Effector memory CD4-positive, alpha-beta T cell (primary cell): ENCODE results near the gene HEG1.

Experiments
- DNase-seq, 3 donors: peaks; one replicate each; pipeline ENCODE4 v3.0.0-alpha.2; 2020
- H3K27ac ChIP-seq: 2 replicates; pipeline ENCODE4 v1.7.0; 2013; ENCODE audit warnings: mild to moderate bottlenecking, low read length, moderate library complexity; ENCODE audit not compliant: insufficient read depth, poor library complexity, severe bottlenecking
- H3K27me3 ChIP-seq: replicated peaks from 2 replicates; pipeline ENCODE4 v1.7.0; 2013; ENCODE audit warnings: mild to moderate bottlenecking, low read length; ENCODE audit not compliant: insufficient read depth, control insufficient read depth, poor library complexity, severe bottlenecking
- H3K36me3 ChIP-seq: 2 replicates; pipeline ENCODE4 v1.7.0; 2013; ENCODE audit warnings: mild to moderate bottlenecking, low read length, moderate library complexity; ENCODE audit not compliant: control insufficient read depth, insufficient read depth
- H3K4me1 ChIP-seq: 2 replicates; pipeline ENCODE4 v1.7.0; 2013; ENCODE audit warnings: low read length, mild to moderate bottlenecking; ENCODE audit not compliant: control insufficient read depth, insufficient read depth, poor library complexity, severe bottlenecking
- H3K4me3 ChIP-seq: 2 replicates; pipeline ENCODE4 v1.7.0; 2013; ENCODE audit warnings: low read length, low read depth, mild to moderate bottlenecking; ENCODE audit not compliant: insufficient read depth, poor library complexity, severe bottlenecking
- H3K9me3 ChIP-seq: 2 replicates; pipeline ENCODE4 v1.7.0; 2013; ENCODE audit warnings: mild to moderate bottlenecking, low read length, moderate library complexity; ENCODE audit not compliant: control insufficient read depth

HEG1 gene

GRCh38 chr3:125048282-125048681 lies 7.5 kb downstream of the HEG1 start:
- no peak overlapping the region for H3K27ac ChIP-seq
- no peak overlapping the region for H3K4me3 ChIP-seq
- H3K4me1 ChIP-seq = peaks cover 21% of the 10 kb centered on the region
- H3K27me3 ChIP-seq = no peaks in the 10 kb centered on the region
- no peaks in the 10 kb centered on the region for H3K36me3 ChIP-seq
- DNase-seq = no peak
- H3K9me3 ChIP-seq = no peaks in the 10 kb centered on the region

- peaks cover 3% of the 10 kb centered on the region for H3K4me1 ChIP-seq
These were observed 9.8 kb downstream of the HEG1 start for GRCh38 chr3:125045965-125046364.

GRCh38 chr3:125045194-125045593 lies 10.6 kb downstream of the HEG1 start:
- no peak overlapping the region for H3K4me3 ChIP-seq
- DNase-seq = no peak
- no peaks in the 10 kb centered on the region for H3K9me3 ChIP-seq
- H3K36me3 ChIP-seq = no peaks in the 10 kb centered on the region
- H3K4me1 ChIP-seq = no peaks in the 10 kb centered on the region
- H3K27me3 ChIP-seq = no peaks in the 10 kb centered on the region
- H3K27ac ChIP-seq = no peak overlapping the region

More at GRCh38 chr3:125045965-125046364, 9.8 kb downstream of the HEG1 start:
- no peak for DNase-seq
- Histone ChIP-seq H3K9me3 (no peaks in the 10 kb centered on the region), H3K36me3 (no peaks in the 10 kb centered on the region), H3K27ac (no peak overlapping the region), H3K27me3 (no peaks in the 10 kb centered on the region), H3K4me3 (no peak overlapping the region)

GRCh38 chr3:125043599-125044151 lies 12.1 kb downstream of the HEG1 start:
- H3K4me1 ChIP-seq = no peaks in the 10 kb centered on the region
- no peaks in the 10 kb centered on the region for H3K27me3 ChIP-seq
- no peaks in the 10 kb centered on the region for H3K36me3 ChIP-seq
- no peaks in the 10 kb centered on the region for H3K9me3 ChIP-seq
- H3K27ac ChIP-seq = no peak overlapping the region
- no peak for DNase-seq
- no peak overlapping the region for H3K4me3 ChIP-seq

GRCh38 chr3:125042725-125043406 lies 12.9 kb downstream of the HEG1 start:
- H3K4me3 ChIP-seq = no peak overlapping the region
- no peaks in the 10 kb centered on the region for H3K4me1 ChIP-seq
- H3K9me3 ChIP-seq = no peaks in the 10 kb centered on the region
- DNase-seq = no peak
- H3K27me3 ChIP-seq = no peaks in the 10 kb centered on the region
- H3K27ac ChIP-seq = no peak overlapping the region
- no peaks in the 10 kb centered on the region for H3K36me3 ChIP-seq

- Histone ChIP-seq H3K27ac (no peak overlapping the region), H3K36me3 (no peaks in the 10 kb centered on the region), H3K4me3 (no peak overlapping the region), H3K9me3 (no peaks in the 10 kb centered on the region), H3K4me1 (no peaks in the 10 kb centered on the region), H3K27me3 (no peaks in the 10 kb centered on the region)
- no peak for DNase-seq
These were observed 16.4 kb downstream of the HEG1 start for GRCh38 chr3:125039131-125040100.

GRCh38 chr3:125037498-125038150 lies 18.2 kb downstream of the HEG1 start:
- no peaks in the 10 kb centered on the region for H3K36me3 ChIP-seq
- H3K9me3 ChIP-seq = no peaks in the 10 kb centered on the region
- no peaks in the 10 kb centered on the region for H3K27me3 ChIP-seq
- no peak overlapping the region for H3K27ac ChIP-seq
- H3K4me3 ChIP-seq = no peak overlapping the region
- H3K4me1 ChIP-seq = peaks cover 2% of the 10 kb centered on the region
- no peak for DNase-seq

- no peaks in the 10 kb centered on the region for H3K36me3 ChIP-seq
- H3K4me3 ChIP-seq = no peak overlapping the region
- DNase-seq = no peak
- H3K4me1 ChIP-seq = peaks cover 5% of the 10 kb centered on the region
- no peaks in the 10 kb centered on the region for H3K27me3 ChIP-seq
- H3K9me3 ChIP-seq = no peaks in the 10 kb centered on the region
- no peak overlapping the region for H3K27ac ChIP-seq
These were observed 20.6 kb downstream of the HEG1 start for GRCh38 chr3:125035217-125035616.

- DNase-seq = no peak
- peaks cover 5% of the 10 kb centered on the region for H3K4me1 ChIP-seq
- H3K4me3 ChIP-seq = no peak overlapping the region
- H3K36me3 ChIP-seq = peaks cover 3% of the 10 kb centered on the region
- H3K27ac ChIP-seq = no peak overlapping the region
- no peaks in the 10 kb centered on the region for H3K27me3 ChIP-seq
- no peaks in the 10 kb centered on the region for H3K9me3 ChIP-seq
These were observed 22.2 kb downstream of the HEG1 start for GRCh38 chr3:125033616-125034015.
